Muscle layer of colon (tissue), 2 donors: Measurements from ENCODE around the gene JUND.
A peak's percentile ranks its signal among the peaks of the same experiment; 100 is the strongest.

ENCODE experiments used
- H3K27ac ChIP-seq: one replicate; pipeline ENCODE4 v1.7.0; 2013; ENCODE audit warnings: low read depth, mild to moderate bottlenecking, low read length, moderate library complexity
- H3K27me3 ChIP-seq, 2 donors: one replicate each; pipeline ENCODE4 v1.7.0; 2013; ENCODE audit warnings: low read length in 2 of 2, mild to moderate bottlenecking in 2 of 2; ENCODE audit not compliant: insufficient read depth in 2 of 2, control insufficient read depth in 1 of 2
- H3K36me3 ChIP-seq: one replicate; pipeline ENCODE4 v1.7.0; 2013; ENCODE audit warnings: mild to moderate bottlenecking, low read length; ENCODE audit not compliant: insufficient read depth
- H3K4me1 ChIP-seq: one replicate; pipeline ENCODE4 v1.7.0; 2013; ENCODE audit warnings: mild to moderate bottlenecking, low read length; ENCODE audit not compliant: insufficient read depth
- H3K4me3 ChIP-seq, 2 donors: one replicate each; pipeline ENCODE4 v1.7.0; 2013; ENCODE audit warnings: low read length in 2 of 2, low read depth in 1 of 2, mild to moderate bottlenecking in 1 of 2, moderate library complexity in 1 of 2
- H3K9ac ChIP-seq: one replicate; pipeline ENCODE4 v1.7.0; 2013; ENCODE audit warnings: low read length
- H3K9me3 ChIP-seq: one replicate; pipeline ENCODE4 v1.7.0; 2013; ENCODE audit warnings: mild to moderate bottlenecking, low read length
- donor health status: abdominal sarcoma.
- donor health status: Adenocarcinoma of cecum.

The JUND gene

GRCh38 chr19:18274219-18274780 lies 7.1 kb downstream of the JUND start, which contains the start of gene IQCN:
Gene IQCN, minus strand, starts transcription at chr19:18274452. Its CDS starts 4,974 bp downstream, at chr19:18269478.
- no peaks in the 10 kb centered on the region for H3K27me3 ChIP-seq
- H3K9ac ChIP-seq: peak within 1 kb of the TSS; percentile 16
- peaks cover 14% of the 10 kb centered on the region for H3K36me3 ChIP-seq
- no peak within 1 kb of the TSS for H3K4me3 ChIP-seq
- H3K9me3 ChIP-seq: no peaks in the 10 kb centered on the region
- H3K27ac ChIP-seq: peak within 1 kb of the TSS; percentile 59
- peaks cover 39% of the 10 kb centered on the region for H3K4me1 ChIP-seq

DNA sequence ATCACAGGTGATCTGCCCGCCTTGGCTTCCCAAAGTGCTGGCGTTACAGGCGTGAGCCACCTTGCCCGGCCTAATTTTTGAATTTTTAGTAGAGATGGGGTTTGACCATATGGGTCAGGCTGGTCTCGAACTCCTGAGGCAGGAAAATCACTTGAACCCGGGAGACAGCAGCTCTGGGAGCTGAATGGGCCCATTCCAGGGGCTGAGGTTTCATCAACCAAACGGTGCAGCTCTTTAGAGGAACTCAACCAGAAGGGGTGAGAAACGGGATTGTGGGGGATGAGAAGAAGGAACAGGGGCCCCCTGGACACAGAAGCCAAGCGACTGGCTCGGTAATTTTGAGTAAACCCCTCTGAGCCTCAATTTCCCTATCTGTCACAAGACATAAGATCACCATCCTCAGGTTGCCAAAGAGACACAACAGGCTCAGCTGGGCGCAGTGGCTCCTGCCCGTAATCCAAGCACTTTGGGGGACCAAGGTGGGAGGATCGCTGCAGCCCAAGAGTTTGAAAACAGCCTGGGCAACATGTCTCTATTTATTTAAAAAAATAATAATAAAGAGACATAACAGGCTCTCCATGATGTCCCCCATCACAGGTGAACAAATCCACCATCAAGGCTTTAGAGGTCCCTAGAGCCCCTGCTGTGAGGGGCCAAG lies 7.7 kb downstream of the JUND start:
- H3K4me1 ChIP-seq: peaks cover 34% of the 10 kb centered on the region
- no peak overlapping the region for H3K4me3 ChIP-seq
- H3K9me3 ChIP-seq: no peaks in the 10 kb centered on the region
- H3K9ac ChIP-seq: no peak overlapping the region
- peaks cover 8% of the 10 kb centered on the region for H3K36me3 ChIP-seq
- no peak overlapping the region for H3K27ac ChIP-seq
- no peaks in the 10 kb centered on the region for H3K27me3 ChIP-seq

- Histone ChIP-seq H3K4me3 (no peak overlapping the region), H3K4me1 (peaks cover 19% of the 10 kb centered on the region), H3K9ac (no peak overlapping the region), H3K27ac (no peak overlapping the region), H3K9me3 (no peaks in the 10 kb centered on the region), H3K27me3 (no peaks in the 10 kb centered on the region), H3K36me3 (peaks cover 11% of the 10 kb centered on the region)
Observed at GRCh38 chr19:18271433-18271841, 10.0 kb downstream of the JUND start.

DNA sequence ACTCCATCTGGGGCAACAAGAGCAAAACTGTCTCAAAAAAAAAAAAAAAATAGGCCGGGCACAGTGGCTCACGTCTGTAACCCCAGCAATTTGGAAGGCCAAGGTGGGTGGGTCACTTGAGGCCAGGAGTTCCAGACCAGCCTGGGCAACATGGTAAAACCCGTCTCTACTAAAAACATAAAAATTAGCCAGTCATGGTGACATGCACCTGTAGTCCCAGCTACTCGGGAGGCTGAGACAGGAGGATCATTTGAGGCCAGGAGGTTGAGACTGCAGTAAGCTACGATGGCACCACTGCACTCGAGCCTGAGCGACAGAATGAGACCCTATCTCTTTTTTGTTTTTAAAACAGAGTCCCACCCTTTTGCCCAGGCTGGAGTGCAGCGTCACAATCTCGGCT lies 11.1 kb downstream of the JUND start:
- Histone ChIP-seq H3K27ac (no peak overlapping the region), H3K36me3 (peaks cover 22% of the 10 kb centered on the region), H3K9ac (no peak overlapping the region), H3K9me3 (no peaks in the 10 kb centered on the region), H3K4me1 (peaks cover 11% of the 10 kb centered on the region), H3K4me3 (no peak overlapping the region), H3K27me3 (no peaks in the 10 kb centered on the region)

DNA sequence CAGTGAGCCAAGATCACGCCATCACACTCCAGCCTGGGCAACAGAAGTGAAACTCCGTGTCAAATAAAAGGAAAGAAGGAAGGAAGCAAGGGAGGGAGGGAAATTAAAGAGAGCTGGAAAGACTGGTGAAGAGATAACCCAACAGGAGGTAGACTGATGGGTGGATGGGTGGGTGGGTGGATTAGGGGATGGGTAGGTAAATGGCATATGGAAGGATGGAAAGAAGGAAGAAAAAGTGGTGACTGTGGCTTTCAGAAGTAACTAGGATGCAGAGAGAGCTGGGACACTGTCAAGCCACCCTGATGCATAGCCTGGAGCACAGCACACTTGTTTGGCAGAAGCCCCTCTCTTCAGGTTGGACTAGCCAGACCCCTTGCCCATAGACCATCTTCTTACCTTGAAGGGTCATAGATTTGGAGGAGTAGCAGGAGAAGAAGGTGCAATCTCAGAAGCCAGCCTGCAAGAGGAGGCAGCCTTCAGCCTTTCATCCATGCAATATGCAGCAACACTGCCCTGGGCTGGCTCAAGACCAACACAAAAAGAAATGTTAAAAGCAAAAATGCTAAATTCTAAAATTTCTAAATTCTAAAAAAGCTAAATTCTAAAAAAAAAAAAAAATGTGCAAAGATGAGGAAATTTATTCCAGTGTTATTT lies 12.2 kb downstream of the JUND start:
- Histone ChIP-seq H3K9ac (no peak overlapping the region), H3K27me3 (no peaks in the 10 kb centered on the region), H3K27ac (no peak overlapping the region), H3K4me1 (no peaks in the 10 kb centered on the region), H3K9me3 (no peaks in the 10 kb centered on the region), H3K4me3 (no peak overlapping the region), H3K36me3 (peaks cover 32% of the 10 kb centered on the region)

GRCh38 chr19:18266771-18267686 lies 14.4 kb downstream of the JUND start:
- H3K36me3 ChIP-seq: peaks cover 45% of the 10 kb centered on the region
- no peak overlapping the region for H3K27ac ChIP-seq
- no peaks in the 10 kb centered on the region for H3K9me3 ChIP-seq
- H3K4me3 ChIP-seq: no peak overlapping the region
- H3K4me1 ChIP-seq: no peaks in the 10 kb centered on the region
- H3K9ac ChIP-seq: no peak overlapping the region
- H3K27me3 ChIP-seq: no peaks in the 10 kb centered on the region

DNA sequence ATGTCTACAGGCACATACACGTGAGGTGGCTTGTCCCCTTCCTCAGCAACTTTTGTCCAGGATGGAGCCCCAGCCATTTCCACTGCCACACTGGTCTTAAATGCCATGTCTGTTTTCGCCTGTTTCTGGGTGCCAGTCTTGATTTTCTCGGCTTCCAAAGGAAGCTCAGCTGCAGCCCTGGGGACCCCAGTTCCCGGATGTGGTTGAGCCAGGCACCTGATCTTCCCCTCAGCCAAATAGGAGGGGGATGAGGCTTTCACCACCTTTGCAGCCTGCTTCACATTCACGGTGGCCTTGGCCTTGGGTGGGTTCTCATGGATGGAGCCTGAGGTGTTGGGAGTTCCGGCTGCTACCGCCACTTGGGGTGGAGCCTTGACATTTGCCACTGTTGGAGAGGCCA lies 15.8 kb downstream of the JUND start:
- Histone ChIP-seq H3K9ac (no peak overlapping the region), H3K27ac (no peak overlapping the region), H3K4me1 (no peaks in the 10 kb centered on the region), H3K36me3 (peaks cover 47% of the 10 kb centered on the region), H3K9me3 (no peaks in the 10 kb centered on the region), H3K27me3 (no peaks in the 10 kb centered on the region), H3K4me3 (no peak overlapping the region)

GRCh38 chr19:18264971-18265540 lies 16.4 kb downstream of the JUND start:
- Histone ChIP-seq H3K27ac (no peak overlapping the region), H3K4me1 (no peaks in the 10 kb centered on the region), H3K4me3 (no peak overlapping the region), H3K9me3 (no peaks in the 10 kb centered on the region), H3K27me3 (no peaks in the 10 kb centered on the region), H3K36me3 (peaks cover 47% of the 10 kb centered on the region), H3K9ac (no peak overlapping the region)

DNA sequence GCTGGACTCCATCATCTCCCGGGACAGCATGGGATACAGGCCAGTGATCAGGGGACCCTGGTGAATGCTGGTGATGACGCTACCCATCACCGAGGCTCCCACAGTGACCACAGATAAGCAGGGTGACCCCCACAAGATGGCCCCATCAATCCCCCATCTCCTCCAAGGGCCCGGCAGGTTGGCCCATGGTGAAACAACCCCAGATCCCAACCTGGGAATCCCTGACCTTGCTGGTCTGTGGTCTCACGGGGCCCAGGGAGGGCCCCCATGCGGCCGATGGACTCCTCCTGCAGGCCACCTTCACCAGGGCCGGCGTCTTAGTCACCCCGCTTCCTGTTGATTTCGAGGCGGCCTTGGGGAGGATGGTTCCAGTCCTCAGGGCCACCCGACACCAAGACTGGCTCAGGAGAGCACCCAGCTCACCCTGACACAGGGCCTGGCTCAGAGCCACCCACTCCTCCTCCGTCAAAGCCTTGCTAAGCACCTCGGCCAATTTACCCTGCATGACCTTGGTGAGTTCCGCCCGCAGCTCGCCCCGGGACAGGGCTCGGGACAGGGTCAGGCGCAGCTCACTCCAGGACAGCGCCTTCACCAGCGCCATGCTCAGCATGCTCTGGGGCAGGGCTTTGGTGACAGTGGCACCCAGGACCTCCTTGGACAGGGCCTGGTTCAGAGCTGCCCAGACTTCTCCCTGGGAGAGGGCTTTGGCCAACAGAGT lies 17.1 kb downstream of the JUND start:
- peaks cover 47% of the 10 kb centered on the region for H3K36me3 ChIP-seq
- no peaks in the 10 kb centered on the region for H3K4me1 ChIP-seq
- no peaks in the 10 kb centered on the region for H3K9me3 ChIP-seq
- no peak overlapping the region for H3K4me3 ChIP-seq
- no peak overlapping the region for H3K27ac ChIP-seq
- no peaks in the 10 kb centered on the region for H3K27me3 ChIP-seq
- no peak overlapping the region for H3K9ac ChIP-seq

DNA sequence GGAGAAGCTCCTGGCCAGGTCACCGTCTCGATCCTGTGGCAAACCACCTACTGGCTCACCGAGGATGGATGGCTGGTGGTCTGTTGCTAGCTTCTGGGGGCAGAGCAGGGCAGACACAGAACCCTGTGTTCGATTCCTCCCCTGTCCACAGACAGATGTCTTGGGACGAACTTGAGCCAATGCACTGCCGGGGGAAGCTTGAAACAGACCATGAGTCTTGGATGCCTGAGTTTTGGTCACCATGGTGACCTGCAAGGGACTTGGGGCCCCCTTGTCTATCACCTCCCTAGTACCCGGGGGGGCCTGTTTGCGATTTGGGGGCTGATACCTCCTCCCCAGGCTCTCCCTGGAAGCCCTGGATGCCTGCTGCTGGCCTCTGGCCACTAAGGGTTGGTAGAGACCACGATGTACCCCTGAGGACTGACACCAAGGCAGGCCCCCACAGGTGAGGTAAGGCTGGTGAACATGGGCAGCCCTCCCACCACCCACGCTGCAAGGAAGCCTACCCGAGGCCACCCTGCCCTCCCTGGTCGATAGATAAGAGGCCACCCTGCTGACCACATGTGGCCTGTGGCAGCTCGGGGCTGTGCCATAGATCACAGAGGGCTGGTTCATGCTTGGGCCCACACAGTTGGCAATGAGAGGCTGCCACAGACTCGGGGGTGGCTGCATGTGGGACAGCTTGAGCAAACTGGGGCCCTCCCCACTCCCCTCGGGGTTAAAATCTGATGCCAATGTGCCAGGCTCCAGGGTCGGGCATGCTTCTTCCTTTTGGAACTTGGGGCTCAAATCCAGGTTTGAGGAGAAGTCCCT lies 17.9 kb downstream of the JUND start:
- Histone ChIP-seq H3K27ac (no peak overlapping the region), H3K4me3 (no peak overlapping the region), H3K36me3 (peaks cover 47% of the 10 kb centered on the region), H3K9ac (no peak overlapping the region), H3K4me1 (no peaks in the 10 kb centered on the region), H3K27me3 (no peaks in the 10 kb centered on the region), H3K9me3 (no peaks in the 10 kb centered on the region)
